Measurements from ENCODE around the gene UBL4B.

The UBL4B gene

GRCh38 chr1:110159168-110159567 is 46.9 kb downstream of the UBL4B start:
- no peak for DNase-seq

DNA sequence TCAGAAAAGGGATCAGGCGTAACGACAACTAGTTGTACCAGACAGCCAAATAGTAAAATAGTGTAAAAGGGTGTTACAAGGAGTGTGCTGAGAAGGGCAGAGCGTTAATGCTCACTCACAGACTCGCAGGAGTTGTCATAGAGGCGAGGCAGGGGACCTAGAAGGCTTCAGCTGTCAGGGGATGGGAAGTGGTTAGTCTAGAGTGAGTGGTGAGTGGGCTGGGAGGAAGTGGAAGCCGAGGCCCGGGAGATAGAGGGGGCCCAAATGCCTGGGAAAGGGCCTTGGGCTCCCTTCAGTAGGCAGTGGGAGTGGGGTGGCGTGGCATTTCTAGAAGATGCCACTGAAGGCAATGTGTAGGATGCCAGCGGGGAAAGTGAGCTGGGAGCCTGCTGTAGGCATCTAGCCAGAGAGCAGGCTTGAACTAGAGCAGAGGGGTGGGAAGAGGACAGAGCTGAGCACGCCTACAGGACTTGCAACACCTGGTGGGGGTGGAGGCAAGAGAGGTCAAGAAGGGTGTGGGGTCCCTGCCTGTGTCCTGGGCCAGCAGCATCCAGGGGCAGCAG is 48.4 kb downstream of the UBL4B start:
- no peak for DNase-seq

GRCh38 chr1:110161165-110161564 is 48.9 kb downstream of the UBL4B start:
- DNase-seq = no peak

GRCh38 chr1:110161849-110162248 is 49.6 kb downstream of the UBL4B start:
- DNase-seq = no peak

Data from MV-4-11 (cell line).